Thoracic aorta (tissue), 2 donors: ENCODE results near the gene PLAU. TPM values are rescaled to one million over a fixed set of nuclear protein-coding genes. Genes with fewer than 3 reads are reported as not detected.

Experiments used
- total RNA-seq, 2 donors: library from RNA; depleted of rRNA; stranded (reverse); fragments of >200 nt; gene quantifications; one replicate each; pipeline versions ENCODE4 v1.1.0 to v1.2.3, GENCODE V29; 2016

The PLAU gene
- total RNA-seq, 2 donors from 2014 or later = 8.1 to 100 TPM

Other genes with a start within 250 kb of the PLAU start
- 10 to 100 TPM in 1 of 2 donors, 1 to 10 TPM in 1; 4.5 to 10.9 TPM for gene AGAP5, start 213.0 kb upstream of the PLAU start, total RNA-seq
- 10 to 100 TPM; 55.7 to 80.1 TPM for gene SEC24C, start 166.8 kb upstream of the PLAU start, total RNA-seq
- gene CHCHD1, start 129.1 kb upstream of the PLAU start, total RNA-seq = 10 to 100 TPM; 20.7 to 22.6 TPM
- 100 to 1,000 TPM; 126 to 144 TPM for gene ZSWIM8, start 125.5 kb upstream of the PLAU start, total RNA-seq
- 10 to 100 TPM; 55.0 to 78.2 TPM for gene NDST2, start 99.5 kb upstream of the PLAU start, total RNA-seq
- 100 to 1,000 TPM in 1 of 2 donors, 10 to 100 TPM in 1; 78.8 to 149 TPM for gene CAMK2G, start 36.6 kb upstream of the PLAU start, total RNA-seq
- 100 to 1,000 TPM; 346 to 348 TPM for gene VCL, start 87.0 kb downstream of the PLAU start, total RNA-seq
- gene AP3M1, start 239.7 kb downstream of the PLAU start, total RNA-seq = 10 to 100 TPM; 22.7 to 29.3 TPM
- 10 to 100 TPM; 14.4 to 24.3 TPM for gene ADK, start 240.1 kb downstream of the PLAU start, total RNA-seq